DND-41 (cell line): ENCODE measurements around the gene TIPARP.

Source experiments
- CTCF ChIP-seq: IDR thresholded peaks from 2 replicates; pipeline ENCODE4 v1.5.1; 2012; ENCODE audit warnings: borderline replicate concordance, low read length, moderate library complexity, mild to moderate bottlenecking; ENCODE audit not compliant: poor library complexity, severe bottlenecking; ENCODE audit errors: extremely low read depth
- EZH2 ChIP-seq: IDR thresholded peaks from 3 replicates; pipeline ENCODE4 v1.6.1; 2012; ENCODE audit warnings: borderline replicate concordance, low read depth, mild to moderate bottlenecking, moderate library complexity, low read length, inconsistent platforms; ENCODE audit not compliant: severe bottlenecking

GRCh38 chr3:156655819-156656550 is 18.4 kb upstream of the TIPARP start:
- no peak for TF ChIP-seq EZH2
- TF ChIP-seq CTCF, result no peak
